Measurements from ENCODE around the gene CIPC. TPM values are rescaled to one million over a fixed set of nuclear protein-coding genes. Genes with fewer than 3 reads are reported as not detected.

CIPC gene
- total RNA-seq, 2 donors from 2014 or later, result 64.7 to 87.8 TPM

GRCh38 chr14:77086017-77086727, 11.9 kb upstream of the CIPC start:
- TF ChIP-seq CTCF (IDR thresholded peaks at IDR 0.05), result no peak
- Histone ChIP-seq H3K4me3 (no peak overlapping the region), H3K36me3 (no peaks in the 10 kb centered on the region), H3K27me3 (no peaks in the 10 kb centered on the region), H3K27ac (no peak overlapping the region), H3K9me3 (peaks cover 2 to 7% of the 10 kb centered on the region in 2 donors), H3K4me1 (no peaks in the 10 kb centered on the region)
- DNase-seq (ENCODE audit: low spot score), result no peak

GRCh38 chr14:77086951-77087350, 11.1 kb upstream of the CIPC start:
- DNase-seq (ENCODE audit: low spot score), result no peak
- Histone ChIP-seq H3K4me1 (no peaks in the 10 kb centered on the region), H3K4me3 (no peak overlapping the region), H3K36me3 (no peaks in the 10 kb centered on the region), H3K27ac (no peak overlapping the region), H3K27me3 (no peaks in the 10 kb centered on the region), H3K9me3 (peaks cover 7 to 15% of the 10 kb centered on the region in 2 donors)
- no peak for TF ChIP-seq CTCF (IDR thresholded peaks at IDR 0.05)

- TF ChIP-seq CTCF (IDR thresholded peaks at IDR 0.05), result no peak
- no peak for DNase-seq (ENCODE audit: low spot score)
- Histone ChIP-seq H3K27me3 (no peaks in the 10 kb centered on the region), H3K36me3 (no peaks in the 10 kb centered on the region), H3K27ac (no peak overlapping the region), H3K9me3 (peaks cover 7 to 17% of the 10 kb centered on the region in 2 donors), H3K4me3 (no peak overlapping the region), H3K4me1 (no peaks in the 10 kb centered on the region)
Measured at GRCh38 chr14:77087631-77088030, 10.4 kb upstream of the CIPC start.

GRCh38 chr14:77088219-77088618, 9.8 kb upstream of the CIPC start:
- H3K36me3 ChIP-seq, result no peaks in the 10 kb centered on the region
- TF ChIP-seq CTCF (IDR thresholded peaks at IDR 0.05), result no peak

GRCh38 chr14:77088645-77089044, 9.4 kb upstream of the CIPC start:
- DNase-seq (ENCODE audit: low spot score), result no peak
- no peaks in the 10 kb centered on the region for H3K27me3 ChIP-seq
- TF ChIP-seq CTCF (IDR thresholded peaks at IDR 0.05), result no peak
- no peak overlapping the region for H3K4me3 ChIP-seq
- H3K27ac ChIP-seq, result no peak overlapping the region
- no peaks in the 10 kb centered on the region for H3K4me1 ChIP-seq
- peaks cover 7 to 17% of the 10 kb centered on the region in 2 donors for H3K9me3 ChIP-seq
- no peaks in the 10 kb centered on the region for H3K36me3 ChIP-seq

More at GRCh38 chr14:77088219-77088618, 9.8 kb upstream of the CIPC start:
- H3K4me3 ChIP-seq, result no peak overlapping the region
- H3K27me3 ChIP-seq, result no peaks in the 10 kb centered on the region
- no peak for DNase-seq (ENCODE audit: low spot score)
- H3K4me1 ChIP-seq, result no peaks in the 10 kb centered on the region
- no peak overlapping the region for H3K27ac ChIP-seq
- H3K9me3 ChIP-seq, result peaks cover 7 to 17% of the 10 kb centered on the region in 2 donors

GRCh38 chr14:77091518-77091917, 6.5 kb upstream of the CIPC start:
- Histone ChIP-seq H3K4me1 (peaks cover 0 to 11% of the 10 kb centered on the region in 2 donors), H3K27me3 (no peaks in the 10 kb centered on the region), H3K9me3 (peaks cover 7 to 17% of the 10 kb centered on the region in 2 donors), H3K4me3 (no peak overlapping the region), H3K36me3 (no peaks in the 10 kb centered on the region), H3K27ac (no peak overlapping the region)
- TF ChIP-seq CTCF (IDR thresholded peaks at IDR 0.05), result no peak
- no peak for DNase-seq (ENCODE audit: low spot score)

All from right atrium auricular region (tissue), 2 donors.